Raji (cell line): ENCODE results near the gene TXNDC11.

Experiments used
- POLR2A ChIP-seq: IDR thresholded peaks from 2 replicates; pipeline ENCODE4 v1.6.1; 2011; ENCODE audit warnings: low read depth, low read length, control low read depth; ENCODE audit not compliant: insufficient read depth

The TXNDC11 gene

GRCh38 chr16:11630046-11630767 is 112.5 kb downstream of the TXNDC11 start:
- TF ChIP-seq POLR2A: no peak
